Adrenal gland (tissue), 5 donors: ENCODE results near the gene MTARC1.

Experiments
- CTCF ChIP-seq, 6 experiments: fragments of 450-650 bp in 4 of 6; fragments of 200-600 bp in 2 of 6; sonication (generic) in 1 of 6; IDR thresholded peaks; 1 replicate in 5 of 6; 2 replicates in 1 of 6; pipeline versions ENCODE4 v1.5.1 to v1.8.0; 2016 to 2021; ENCODE audit warnings: antibody characterized with exemption in 6 of 6, mild to moderate bottlenecking in 2 of 6, moderate library complexity in 1 of 6
- POLR2A ChIP-seq, 2 donors: fragments of 450-650 bp; IDR thresholded peaks; one replicate each; pipeline ENCODE4 v1.6.1; 2017; ENCODE audit warnings: antibody characterized with exemption in 2 of 2, mild to moderate bottlenecking in 2 of 2, moderate library complexity in 1 of 2
- donor health status: DM: no; HTN: no; CAD: no.

- no peak for TF ChIP-seq CTCF (IDR thresholded peaks at IDR 0.05)
- TF ChIP-seq POLR2A (IDR thresholded peaks at IDR 0.05): no peak
Measured at GRCh38 chr1:220748936-220749335, 37.8 kb upstream of the MTARC1 start.
